Measurements from ENCODE around the gene CIDEB.
"Not testable (repeated sequence)": the region's sequence is repeated elsewhere in the genome, so short reads cannot be mapped to it uniquely, and the experiment has no call there.

The CIDEB gene

GRCh38 chr14:24307575-24308341 is at the start of gene CIDEB:
Gene CIDEB (minus strand): TSS chr14:24307977. CDS start chr14:24307858, 119 bp downstream.
- peak; percentile 73 for DNase-seq (ENCODE audit: low spot score)

GRCh38 chr14:24356208-24356607 is 48.4 kb upstream of the CIDEB start:
- no peak for DNase-seq (ENCODE audit: low spot score)

DNA sequence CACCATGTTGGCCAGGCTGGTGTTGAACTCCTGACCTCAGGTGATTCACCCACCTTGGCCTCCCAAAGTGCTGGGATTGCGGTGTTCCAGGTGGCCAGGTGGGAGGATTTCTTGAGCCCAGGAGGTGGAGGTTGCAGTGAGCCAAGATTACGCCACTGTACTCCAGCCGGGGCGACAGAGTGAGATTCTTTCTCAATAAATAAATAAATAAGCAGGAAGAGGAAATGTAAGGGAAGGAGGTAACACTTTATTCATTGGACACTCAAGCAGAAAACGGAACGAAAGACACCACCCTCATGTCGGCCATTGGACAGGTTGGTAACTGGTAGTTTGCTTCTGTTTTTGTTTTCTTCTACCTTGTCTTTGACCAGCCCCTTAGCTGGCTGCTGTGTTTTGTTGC is 47.2 kb upstream of the CIDEB start:
- no peak for DNase-seq (ENCODE audit: low spot score)

GRCh38 chr14:24354482-24354825 is 46.7 kb upstream of the CIDEB start:
- DNase-seq (ENCODE audit: low spot score), result not testable (repeated sequence)

DNA sequence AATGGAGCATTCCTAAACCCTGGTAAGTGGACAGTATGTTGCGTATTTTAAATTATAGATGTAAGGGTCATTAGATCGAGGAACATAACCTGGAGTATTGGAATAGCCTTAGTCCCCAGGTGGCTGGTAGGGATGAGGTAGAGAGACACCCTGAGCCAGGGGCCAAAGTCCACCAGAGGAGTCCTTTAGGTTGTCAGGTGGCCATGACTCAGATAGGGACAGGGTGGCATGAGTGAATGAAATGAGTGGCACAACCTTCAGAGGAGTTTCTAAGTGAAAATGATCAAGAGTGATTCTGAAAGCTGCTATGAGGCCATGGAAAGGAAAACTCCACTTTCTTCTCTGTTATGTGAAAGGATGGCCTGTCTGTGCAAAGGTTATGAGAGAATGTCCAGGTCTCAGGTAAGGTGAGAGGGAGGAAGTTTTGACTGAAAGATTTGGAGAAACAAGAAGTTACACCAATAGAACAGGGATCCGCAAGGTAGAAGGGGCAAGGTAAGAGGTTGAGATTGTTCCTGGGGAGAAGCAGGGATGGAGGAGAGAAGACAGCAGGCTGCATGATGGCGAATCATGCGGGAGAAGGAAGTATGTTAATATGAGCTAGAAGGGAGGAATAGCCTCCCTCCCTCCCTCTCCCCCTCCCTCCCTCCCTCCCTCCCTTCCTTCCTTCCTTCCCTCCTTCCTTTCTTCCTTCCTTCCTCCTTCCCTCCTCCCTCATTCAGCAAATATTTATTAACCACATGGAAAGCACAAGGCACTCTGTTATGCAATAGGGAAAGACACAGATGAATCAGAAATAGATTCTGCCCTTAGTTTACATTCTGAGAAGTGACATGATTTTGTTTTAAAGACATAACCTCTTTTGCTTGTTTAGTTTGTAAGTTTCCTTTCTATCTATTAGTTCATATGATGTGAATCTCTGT is 46.0 kb upstream of the CIDEB start:
- no peak for DNase-seq (ENCODE audit: low spot score)

DNA sequence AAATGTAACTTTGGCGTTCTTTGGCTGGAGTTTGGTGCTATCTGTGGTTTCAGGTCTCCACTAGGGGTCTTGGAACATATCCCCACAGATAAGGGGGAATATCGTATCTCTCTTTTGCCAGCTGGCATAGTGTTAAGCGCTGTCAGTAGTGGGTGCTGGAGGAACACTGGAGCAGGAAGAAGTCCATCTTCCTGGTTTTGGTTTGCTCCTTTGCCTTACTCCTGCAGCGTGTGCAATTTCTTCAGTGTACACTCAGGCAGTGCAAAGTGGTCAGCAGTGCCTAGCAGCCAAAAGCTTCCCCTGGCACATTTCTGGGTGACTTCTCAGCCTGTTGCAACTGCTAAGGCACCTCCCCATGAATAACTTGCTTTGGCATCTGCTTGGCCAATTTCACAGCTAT is 43.7 kb upstream of the CIDEB start:
- DNase-seq (ENCODE audit: low spot score), result no peak

DNA sequence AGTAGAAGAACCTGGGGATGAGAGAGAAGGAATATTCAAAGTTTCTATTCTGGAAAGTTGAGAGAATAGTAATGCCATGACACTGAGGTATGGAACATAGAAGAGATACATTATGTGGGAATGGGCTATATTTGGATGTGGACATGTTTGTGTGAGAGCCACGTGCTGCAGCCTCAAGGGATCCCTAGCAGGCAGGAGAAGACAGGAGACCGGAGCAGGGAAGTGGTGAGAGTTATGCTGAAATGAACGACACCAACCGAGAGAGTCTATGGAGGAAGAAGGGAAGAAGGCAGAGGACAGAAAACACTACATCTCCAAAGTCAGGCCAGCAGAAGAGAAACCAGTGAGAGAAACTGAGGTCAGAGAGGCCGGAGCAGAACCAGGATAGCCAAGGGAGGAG is 42.0 kb upstream of the CIDEB start:
- no peak for DNase-seq (ENCODE audit: low spot score)

DNA sequence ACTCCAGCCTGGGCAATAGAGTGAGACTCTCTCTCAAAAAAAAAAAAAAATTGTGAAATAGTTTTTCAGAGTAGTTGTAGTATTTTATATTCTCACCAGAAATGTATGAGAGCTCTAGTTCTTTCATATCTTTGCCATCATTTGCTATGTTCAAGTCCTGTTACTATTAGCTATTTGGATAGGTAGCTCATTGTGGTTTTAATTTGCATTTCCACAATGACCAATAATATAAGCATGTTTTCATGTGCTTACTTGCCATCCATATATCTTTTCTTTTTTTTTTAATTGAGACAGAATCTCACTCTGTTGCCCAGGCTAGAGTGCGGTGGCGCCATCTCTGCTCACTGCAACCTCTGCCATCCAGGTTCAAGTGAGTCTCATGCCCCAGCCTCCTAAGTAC is 40.4 kb upstream of the CIDEB start:
- no peak for DNase-seq (ENCODE audit: low spot score)

DNA sequence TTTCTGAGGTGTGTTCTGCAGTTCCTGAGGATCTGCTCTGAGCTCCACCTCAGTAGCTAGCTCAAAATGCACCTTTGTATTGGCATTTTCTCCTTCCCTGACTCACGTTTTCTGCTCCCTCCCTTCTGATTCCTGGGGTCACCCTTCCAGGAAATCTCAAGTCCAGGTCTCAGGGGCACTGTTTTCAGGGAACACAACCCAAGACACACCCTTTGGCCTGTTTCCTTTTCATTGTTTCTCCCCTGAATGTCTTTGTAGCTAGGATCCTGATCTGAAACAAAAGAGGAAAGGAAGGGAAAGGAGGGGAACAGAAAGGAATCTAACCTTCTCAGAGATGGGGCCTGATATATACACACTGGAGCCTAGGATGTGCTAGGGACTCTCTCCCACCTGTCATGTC is 39.4 kb upstream of the CIDEB start:
- no peak for DNase-seq (ENCODE audit: low spot score)

- no peak for DNase-seq (ENCODE audit: low spot score)
Observed at GRCh38 chr14:24343795-24344660, 36.3 kb upstream of the CIDEB start.

- DNase-seq (ENCODE audit: low spot score), result no peak
Observed at GRCh38 chr14:24342889-24343288, 35.1 kb upstream of the CIDEB start.

DNA sequence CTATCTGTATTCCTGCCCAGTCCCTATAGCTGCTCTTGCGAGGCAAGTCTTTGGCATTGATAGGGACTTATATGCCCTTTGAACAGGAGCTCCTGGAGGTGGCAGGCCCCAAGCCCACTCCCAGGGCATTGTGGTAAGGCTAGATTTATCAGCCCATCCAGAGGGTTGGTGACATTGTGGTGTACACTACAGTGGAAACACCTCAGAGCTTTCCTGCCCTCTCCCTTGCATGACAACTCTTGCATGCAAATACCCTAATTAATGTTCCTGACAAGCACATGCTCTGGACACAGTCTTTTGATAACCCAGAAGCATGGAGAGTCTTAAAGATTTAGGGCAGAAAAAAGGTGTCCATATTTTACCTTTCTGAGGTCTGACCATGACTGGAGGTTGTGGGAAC is 32.8 kb upstream of the CIDEB start:
- no peak for DNase-seq (ENCODE audit: low spot score)

DNA sequence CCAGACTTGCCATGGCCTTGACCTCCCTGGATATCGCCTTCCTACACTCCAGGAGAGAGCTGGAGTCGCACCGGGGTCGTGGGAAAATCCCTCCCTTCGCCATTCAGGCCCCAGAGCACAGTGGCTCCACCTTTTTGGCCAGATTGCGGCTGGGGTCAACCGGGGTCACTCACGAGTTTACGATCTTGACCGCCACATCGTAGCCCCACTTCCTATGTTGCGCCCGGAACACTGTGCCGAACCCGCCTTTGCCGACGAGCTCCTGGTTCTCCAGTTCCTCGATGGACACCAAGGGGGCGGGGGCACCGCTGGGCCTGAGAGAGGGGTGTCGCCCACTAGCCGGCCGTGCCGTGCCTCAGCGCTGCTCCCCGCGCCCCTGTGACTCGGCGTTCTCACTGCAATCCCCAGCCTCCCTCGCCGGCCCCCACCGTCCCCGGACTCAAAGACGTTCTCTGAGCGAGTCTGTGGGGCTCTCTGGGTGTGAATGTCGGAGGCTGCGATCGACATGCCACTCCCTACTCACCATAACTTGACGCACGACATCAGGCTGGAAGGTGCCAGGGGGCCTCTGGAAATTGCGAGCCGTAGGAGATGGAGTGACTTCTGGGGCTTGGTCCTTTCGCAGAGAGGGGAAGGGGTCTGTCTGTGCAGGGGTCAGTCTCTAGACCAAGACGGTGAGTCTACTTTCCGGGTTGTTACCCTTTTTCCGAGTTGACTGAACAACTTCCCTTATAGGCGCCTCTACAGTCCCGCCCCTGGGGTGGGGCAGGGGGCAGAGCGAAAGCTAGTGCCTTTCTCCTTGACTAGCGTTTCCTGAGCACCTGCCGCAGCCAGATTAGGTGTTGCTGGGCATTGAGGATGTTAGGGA is 31.7 kb upstream of the CIDEB start, which contains the start of gene RIPK3:
TSS of gene RIPK3 (minus strand) at position 708 of the 868 bp plus-strand sequence. CDS start at position 543, 165 bp downstream.
- peak; percentile 86 for DNase-seq (ENCODE audit: low spot score)

GRCh38 chr14:24338843-24339242 is 31.1 kb upstream of the CIDEB start:
- DNase-seq (ENCODE audit: low spot score), result no peak

GRCh38 chr14:24337824-24338175 is 30.0 kb upstream of the CIDEB start:
- no peak for DNase-seq (ENCODE audit: low spot score)

DNA sequence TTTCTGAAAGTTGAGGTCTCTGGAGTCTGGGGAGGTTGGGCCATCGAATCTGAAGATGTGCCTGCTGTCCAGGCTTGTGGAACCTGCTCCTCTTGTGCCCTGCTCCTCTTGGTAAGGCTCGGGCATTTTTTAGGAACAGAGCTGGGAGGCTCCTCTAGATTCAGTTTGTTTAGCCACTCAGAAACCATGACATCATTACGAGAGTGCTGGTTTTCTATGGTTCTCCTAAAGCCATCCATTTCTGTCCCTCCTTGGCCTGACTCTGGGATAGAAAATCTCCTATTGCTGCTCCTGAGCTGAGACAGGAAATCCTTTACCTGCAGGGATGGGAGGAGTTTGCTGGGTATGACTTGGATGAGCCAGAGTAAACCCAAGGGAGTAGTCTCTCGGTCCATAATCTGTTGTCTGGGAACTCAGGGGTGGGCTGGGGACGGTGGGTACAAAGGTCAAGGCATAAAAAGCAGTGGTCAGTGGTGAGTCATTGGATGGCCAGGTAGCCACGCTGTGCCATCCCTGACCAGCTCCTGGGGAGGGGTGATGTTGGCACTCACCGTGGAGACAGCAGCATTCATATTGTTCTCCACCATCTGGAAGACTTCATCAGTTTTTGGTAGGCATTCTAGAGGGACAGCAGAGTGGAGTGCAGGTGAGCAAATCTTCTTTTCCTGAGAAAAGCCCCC is 29.5 kb upstream of the CIDEB start:
- DNase-seq (ENCODE audit: low spot score), result no peak

DNA sequence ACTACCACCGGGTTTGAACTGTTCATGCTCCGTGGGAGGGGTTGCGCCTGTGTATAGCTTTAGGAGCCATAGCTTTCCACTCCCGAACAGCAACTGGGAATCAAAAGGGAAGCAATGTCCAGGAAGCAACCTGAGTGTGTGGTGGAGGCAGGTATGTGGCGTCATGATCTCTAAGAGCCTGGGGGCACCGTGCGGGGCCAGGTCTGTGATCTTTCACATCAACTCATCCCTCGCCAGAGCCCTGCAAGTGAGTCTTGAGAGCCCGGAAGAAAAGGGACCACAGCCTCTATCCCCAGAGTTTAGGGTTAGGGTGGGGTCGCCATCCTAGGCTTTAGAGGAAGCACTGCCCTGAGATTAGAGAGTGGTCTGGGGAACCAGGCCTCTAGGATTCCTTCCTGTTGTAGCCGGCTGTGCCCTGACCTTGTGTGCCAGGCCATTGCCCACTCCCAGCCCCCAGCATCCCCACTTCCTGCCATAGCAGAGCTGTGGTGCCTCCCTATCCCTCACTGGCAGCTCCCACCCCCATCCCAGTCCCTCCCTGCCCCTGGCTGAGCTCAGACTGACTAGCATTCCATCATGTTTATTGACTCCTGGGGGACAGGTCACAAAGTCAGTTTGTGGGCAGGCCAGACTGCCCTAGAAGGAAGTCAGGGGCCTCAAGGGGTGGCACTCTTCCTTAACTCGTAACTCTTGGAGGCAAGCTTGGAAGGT is 27.8 kb upstream of the CIDEB start:
- no peak for DNase-seq (ENCODE audit: low spot score)

- no peak for DNase-seq (ENCODE audit: low spot score)
Observed at GRCh38 chr14:24334431-24335291, 26.9 kb upstream of the CIDEB start, which contains the start of gene ADCY4. Gene ADCY4 (minus strand): TSS chr14:24335071. CDS start chr14:24334652, 419 bp downstream.
